IMR-90 (cell line): ENCODE measurements around the gene MYO7B. TPM values are rescaled to one million over a fixed set of nuclear protein-coding genes. Genes with fewer than 3 reads are reported as not detected.

Source experiments
- ATAC-seq: fragments of 200-7000 bp; cut with Tn5 transposase; 2 replicates; pipeline ENCODE4 v1.9.1; 2020; ENCODE audit warnings: low read depth, mild to moderate bottlenecking, moderate library complexity
- BruUV-seq: library from RNA; stranded (reverse); fragments of 400-500 nt; replicated peaks from 2 replicates; lab custom pipeline; 2021; lab: Mats Ljungman, UMichigan
- CTCF ChIA-PET: fragments of 300-600 bp; formaldehyde crosslinking; extraction: SDS; loops from one replicate; lab custom pipeline; 2021; ENCODE audit warnings: antibody characterized with exemption; lab: Yijun Ruan, JAX
- POLR2A ChIA-PET: fragments of 300-600 bp; sonication (Branson Sonifier 250); formaldehyde crosslinking; loops from one replicate; lab custom pipeline; 2022; ENCODE audit warnings: antibody characterized with exemption; ENCODE audit not compliant: unreplicated experiment; lab: Charles Lee
- DNase-seq: peaks from one replicate; pipeline ENCODE4 v3.0.0; 2013
- H2AFZ ChIP-seq: replicated peaks from 2 replicates; pipeline ENCODE3; 2013; ENCODE audit warnings: low read length, mild to moderate bottlenecking; ENCODE audit not compliant: poor library complexity
- H2AK5ac ChIP-seq: 2 replicates; pipeline ENCODE4 v1.6.1; 2013; ENCODE audit warnings: low read depth, low read length, inconsistent platforms
- H2AK9ac ChIP-seq: replicated peaks from 2 replicates; pipeline ENCODE3; 2013; ENCODE audit warnings: mild to moderate bottlenecking, low read depth, low read length, moderate library complexity; ENCODE audit not compliant: poor library complexity
- H2BK120ac ChIP-seq: 2 replicates; pipeline ENCODE4 v1.6.1; 2013; ENCODE audit warnings: low read depth, low read length, inconsistent platforms
- H2BK15ac ChIP-seq: 3 replicates; pipeline ENCODE4 v1.6.1; 2013; ENCODE audit warnings: low read depth, low read length, inconsistent platforms
- H2BK20ac ChIP-seq: 2 replicates; pipeline ENCODE4 v1.6.1; 2013; ENCODE audit warnings: low read depth, mild to moderate bottlenecking, inconsistent platforms, low read length, moderate library complexity
- H2BK5ac ChIP-seq: 2 replicates; pipeline ENCODE4 v1.6.1; 2013; ENCODE audit warnings: mild to moderate bottlenecking, low read depth, low read length, inconsistent platforms; ENCODE audit not compliant: poor library complexity, severe bottlenecking
- H3K14ac ChIP-seq: replicated peaks from 2 replicates; pipeline ENCODE4 v1.6.1; 2013; ENCODE audit warnings: low read depth, low read length, inconsistent platforms
- H3K18ac ChIP-seq: 2 replicates; pipeline ENCODE4 v1.6.1; 2013; ENCODE audit warnings: low read depth, low read length, control low read depth
- H3K23ac ChIP-seq: 2 replicates; pipeline ENCODE4 v1.6.1; 2013; ENCODE audit warnings: low read depth, low read length, inconsistent platforms
- H3K27ac ChIP-seq: 2 replicates; pipeline ENCODE4 v1.5.1; 2013; ENCODE audit warnings: mild to moderate bottlenecking, control low read depth, low read length; ENCODE audit not compliant: insufficient read depth
- H3K27me3 ChIP-seq: 2 replicates; pipeline ENCODE4 v1.6.1; 2013; ENCODE audit warnings: low read length; ENCODE audit not compliant: control insufficient read depth, insufficient read depth
- H3K36me3 ChIP-seq: 2 replicates; pipeline ENCODE4 v1.6.1; 2013; ENCODE audit warnings: low read length, mixed read lengths; ENCODE audit not compliant: control insufficient read depth, insufficient read depth
- H3K4ac ChIP-seq: 2 replicates; pipeline ENCODE4 v1.6.1; 2013; ENCODE audit warnings: low read depth, low read length, inconsistent platforms
- H3K4me1 ChIP-seq: 2 replicates; pipeline ENCODE4 v1.6.1; 2013; ENCODE audit warnings: low read length, mixed read lengths; ENCODE audit not compliant: control insufficient read depth, insufficient read depth
- H3K4me2 ChIP-seq: 2 replicates; pipeline ENCODE4 v1.6.1; 2013; ENCODE audit warnings: low read depth, mild to moderate bottlenecking, control low read depth, low read length, moderate library complexity
- H3K4me3 ChIP-seq: 2 replicates; pipeline ENCODE4 v1.5.1; 2013; ENCODE audit warnings: low read depth, mild to moderate bottlenecking, control low read depth, low read length, moderate library complexity; ENCODE audit not compliant: insufficient read depth
- H3K56ac ChIP-seq: 2 replicates; pipeline ENCODE4 v1.6.1; 2013; ENCODE audit warnings: low read length, inconsistent platforms; ENCODE audit not compliant: insufficient read depth; ENCODE audit errors: extremely low read depth
- H3K79me1 ChIP-seq, 2 experiments: 2 replicates each; pipeline ENCODE4 v1.6.1; 2013; ENCODE audit warnings: low read length in 2 of 2, inconsistent platforms in 1 of 2, low read depth in 1 of 2
- H3K9ac ChIP-seq: 2 replicates; pipeline ENCODE4 v1.6.1; 2013; ENCODE audit warnings: low read depth, low read length, control low read depth
- H3K9me1 ChIP-seq: 2 replicates; pipeline ENCODE4 v1.6.1; 2013; ENCODE audit warnings: low read length, inconsistent platforms; ENCODE audit not compliant: insufficient read depth
- H3K9me3 ChIP-seq: 2 replicates; pipeline ENCODE4 v1.6.1; 2013; ENCODE audit warnings: low read length; ENCODE audit not compliant: control insufficient read depth, insufficient read depth
- H4K20me1 ChIP-seq: 2 replicates; pipeline ENCODE4 v1.6.1; 2013; ENCODE audit warnings: low read length, inconsistent platforms; ENCODE audit not compliant: insufficient read depth
- H4K5ac ChIP-seq: 2 replicates; pipeline ENCODE4 v1.6.1; 2013; ENCODE audit warnings: mild to moderate bottlenecking, low read depth, low read length, control low read depth
- H4K8ac ChIP-seq, 2 experiments: 2 replicates each; pipeline ENCODE4 v1.6.1; 2013; ENCODE audit warnings: low read depth in 2 of 2, low read length in 2 of 2, control low read depth in 1 of 2, inconsistent platforms in 1 of 2
- H4K91ac ChIP-seq: 2 replicates; pipeline ENCODE4 v1.6.1; 2013; ENCODE audit warnings: low read depth, low read length, inconsistent platforms; ENCODE audit not compliant: insufficient read depth
- BHLHE40 ChIP-seq: fragments of 150-350 bp; IDR thresholded peaks from 2 replicates; pipeline ENCODE4 v1.6.1; 2016; ENCODE audit warnings: mild to moderate bottlenecking, low read depth, low read length
- CEBPB ChIP-seq: IDR thresholded peaks from 2 replicates; pipeline ENCODE4 v1.6.1; 2012; ENCODE audit warnings: low read depth, low read length, improper control_type of control experiment
- CHD1 ChIP-seq: IDR thresholded peaks from 2 replicates; pipeline ENCODE4 v1.6.1; 2012; ENCODE audit warnings: low read depth, low read length, improper control_type of control experiment
- FOS ChIP-seq: fragments of 150-350 bp; IDR thresholded peaks from 2 replicates; pipeline ENCODE4 v1.6.1; 2016; ENCODE audit warnings: low read depth, low read length
- MAFK ChIP-seq: IDR thresholded peaks from 2 replicates; pipeline ENCODE4 v1.6.1; 2012; ENCODE audit warnings: low read depth, low read length, improper control_type of control experiment
- MAZ ChIP-seq: IDR thresholded peaks from 2 replicates; pipeline ENCODE4 v1.6.1; 2012; ENCODE audit warnings: low read depth, mild to moderate bottlenecking, low read length, improper control_type of control experiment, moderate library complexity, borderline replicate concordance
- MXI1 ChIP-seq: IDR thresholded peaks from 2 replicates; pipeline ENCODE4 v1.6.1; 2012; ENCODE audit warnings: low read depth, mild to moderate bottlenecking, low read length, moderate library complexity, borderline replicate concordance
- NFE2L2 ChIP-seq: fragments of 150-350 bp; IDR thresholded peaks from 2 replicates; pipeline ENCODE4 v1.6.1; 2016; ENCODE audit warnings: low read depth, mild to moderate bottlenecking, low read length
- POLR2A ChIP-seq: IDR thresholded peaks from 2 replicates; pipeline ENCODE4 v1.6.1; 2012; ENCODE audit warnings: mild to moderate bottlenecking, low read depth, low read length
- RAD21 ChIP-seq: IDR thresholded peaks from 2 replicates; pipeline ENCODE4 v1.6.1; 2012; ENCODE audit warnings: low read length, improper control_type of control experiment
- RCOR1 ChIP-seq: IDR thresholded peaks from 2 replicates; pipeline ENCODE4 v1.6.1; 2012; ENCODE audit warnings: mild to moderate bottlenecking, low read length, improper control_type of control experiment; ENCODE audit not compliant: insufficient replicate concordance
- RFX5 ChIP-seq: IDR thresholded peaks from 2 replicates; pipeline ENCODE4 v1.8.0; 2012; ENCODE audit warnings: low read depth, mild to moderate bottlenecking, low read length, moderate library complexity
- SMC3 ChIP-seq: fragments of 150-350 bp; IDR thresholded peaks from 2 replicates; pipeline ENCODE4 v1.6.1; 2016; ENCODE audit warnings: low read depth, mild to moderate bottlenecking, antibody characterized with exemption, low read length, moderate library complexity
- WGBS, 2 experiments: methylation state at CpG; one replicate each; pipeline versions ENCODE4 v1.1.5 to v1.1.7; 2013; ENCODE audit warnings: missing lambda C conversion rate in 2 of 2; ENCODE audit not compliant: insufficient read length in 1 of 2; ENCODE audit errors: extremely low coverage in 2 of 2; 5-methylcytosine and 5-hydroxymethylcytosine counted together
- dilution Hi-C: fragments of 300-500 bp; cut with HindIII; formaldehyde crosslinking; loops from one replicate; pipeline ENCODE4 v1.14.3; 2018; ENCODE audit warnings: low sequenced_read_pairs; ENCODE audit not compliant: unreplicated experiment
- in situ Hi-C: fragments of 300-500 bp; cut with MboI; formaldehyde crosslinking; loops from 3 replicates; pipeline ENCODE4 v1.14.3; 2019; ENCODE audit warnings: low sequenced_read_pairs, inconsistent platforms, mixed read lengths
- intact Hi-C: fragments of 100-400 bp; cut with micrococcal nuclease; formaldehyde crosslinking; loops from 2 replicates; pipeline ENCODE4 v1.10.0; 2022
- polyA plus RNA-seq, 3 experiments: library from polyadenylated mRNA; depleted of rRNA; stranded (reverse); fragments of >200 nt; gene quantifications; 2 replicates each; pipeline ENCODE4 v1.2.3, GENCODE V29; 2012; ENCODE audit warnings: low replicate concordance in 1 of 3
- total RNA-seq: library from RNA; depleted of rRNA; stranded (reverse); fragments of >200 nt; gene quantifications from 2 replicates; pipeline ENCODE4 v1.2.3, GENCODE V29; 2012
- TF ChIP-seq, protein P1 (sequence below): fragments of 150-350 bp; IDR thresholded peaks from 2 replicates; pipeline ENCODE4 v1.6.1; 2016; ENCODE audit warnings: low read depth, mild to moderate bottlenecking, low read length, moderate library complexity, borderline replicate concordance
- TF ChIP-seq, protein P2 (sequence below): fragments of 150-350 bp; IDR thresholded peaks from 2 replicates; pipeline ENCODE4 v1.6.1; 2017; ENCODE audit warnings: mild to moderate bottlenecking, antibody characterized with exemption, low read length, low read depth
- TF ChIP-seq, protein P3 (sequence below): conservative IDR thresholded peaks from 2 replicates; pipeline ENCODE4 v1.5.1; 2012; ENCODE audit warnings: mild to moderate bottlenecking, low read depth, low read length, improper control_type of control experiment

The MYO7B gene
- total and polyA plus RNA-seq, 2 of the 4 experiments (the other 2 are of a cell fraction) = 0.18 to 0.46 TPM

DNA sequence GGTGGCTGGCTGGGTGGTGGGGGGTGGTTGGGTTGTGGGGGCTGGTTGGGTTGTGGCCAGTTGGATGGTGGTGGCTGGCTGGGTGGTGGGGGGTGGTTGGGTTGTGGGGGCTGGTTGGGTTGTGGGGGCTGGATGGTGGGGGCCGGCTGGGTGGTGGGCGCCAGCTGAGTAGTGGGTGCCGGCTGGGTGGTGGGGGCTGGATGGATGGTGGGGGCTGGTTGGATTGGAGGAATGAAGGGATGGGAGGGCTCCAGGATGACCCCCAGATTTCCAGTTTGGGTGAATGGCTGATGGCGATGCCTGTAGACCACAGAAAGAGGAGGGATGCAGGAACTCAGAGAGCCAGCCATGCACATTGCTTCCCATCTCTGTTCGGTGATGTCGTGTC is 83.7 kb downstream of the MYO7B start:
- Histone ChIP-seq H3K4ac (no peak overlapping the region), H4K5ac (no peak overlapping the region), H4K8ac (no peak overlapping the region), H2AK9ac (no peak overlapping the region), H3K27ac (no peak overlapping the region), H2AFZ (no peak overlapping the region), H2BK5ac (no peak overlapping the region), H3K18ac (no peak overlapping the region), H2BK120ac (no peak overlapping the region), H3K4me3 (no peak overlapping the region), H4K20me1 (no peaks in the 10 kb centered on the region), H4K91ac (no peak overlapping the region), H3K9me1 (peaks cover 6% of the 10 kb centered on the region; the same call in 1 of the 2 replicates), H2BK15ac (no peak overlapping the region), H3K56ac (no peak overlapping the region), H3K9ac (no peak overlapping the region), H3K23ac (no peak overlapping the region), H3K27me3 (peaks cover under 1% of the 10 kb centered on the region; the same call in 1 of the 2 replicates), H3K14ac (no peak overlapping the region), H3K4me1 (peaks cover 5% of the 10 kb centered on the region), H3K4me2 (no peak overlapping the region), H3K36me3 (no peaks in the 10 kb centered on the region), H3K79me1 (no peaks in the 10 kb centered on the region), H2BK20ac (no peak overlapping the region), H2AK5ac (no peak overlapping the region), H3K9me3 (no peaks in the 10 kb centered on the region)
- CTCF ChIA-PET = no interaction called here
- ATAC-seq = no peak
- TF ChIP-seq FOS (no peak), NFE2L2 (no peak), BHLHE40 (no peak), MXI1 (no peak), MAFK (no peak), CEBPB (no peak), RCOR1 (no peak), MAZ (no peak), POLR2A (no peak), RFX5 (no peak), SMC3 (no peak), RAD21 (no peak), CHD1 (no peak)
- TF ChIP-seq, protein P1, sequence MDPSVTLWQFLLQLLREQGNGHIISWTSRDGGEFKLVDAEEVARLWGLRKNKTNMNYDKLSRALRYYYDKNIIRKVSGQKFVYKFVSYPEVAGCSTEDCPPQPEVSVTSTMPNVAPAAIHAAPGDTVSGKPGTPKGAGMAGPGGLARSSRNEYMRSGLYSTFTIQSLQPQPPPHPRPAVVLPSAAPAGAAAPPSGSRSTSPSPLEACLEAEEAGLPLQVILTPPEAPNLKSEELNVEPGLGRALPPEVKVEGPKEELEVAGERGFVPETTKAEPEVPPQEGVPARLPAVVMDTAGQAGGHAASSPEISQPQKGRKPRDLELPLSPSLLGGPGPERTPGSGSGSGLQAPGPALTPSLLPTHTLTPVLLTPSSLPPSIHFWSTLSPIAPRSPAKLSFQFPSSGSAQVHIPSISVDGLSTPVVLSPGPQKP = no peak
- TF ChIP-seq, protein P2, sequence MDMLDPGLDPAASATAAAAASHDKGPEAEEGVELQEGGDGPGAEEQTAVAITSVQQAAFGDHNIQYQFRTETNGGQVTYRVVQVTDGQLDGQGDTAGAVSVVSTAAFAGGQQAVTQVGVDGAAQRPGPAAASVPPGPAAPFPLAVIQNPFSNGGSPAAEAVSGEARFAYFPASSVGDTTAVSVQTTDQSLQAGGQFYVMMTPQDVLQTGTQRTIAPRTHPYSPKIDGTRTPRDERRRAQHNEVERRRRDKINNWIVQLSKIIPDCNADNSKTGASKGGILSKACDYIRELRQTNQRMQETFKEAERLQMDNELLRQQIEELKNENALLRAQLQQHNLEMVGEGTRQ = no peak
- TF ChIP-seq, protein P3, sequence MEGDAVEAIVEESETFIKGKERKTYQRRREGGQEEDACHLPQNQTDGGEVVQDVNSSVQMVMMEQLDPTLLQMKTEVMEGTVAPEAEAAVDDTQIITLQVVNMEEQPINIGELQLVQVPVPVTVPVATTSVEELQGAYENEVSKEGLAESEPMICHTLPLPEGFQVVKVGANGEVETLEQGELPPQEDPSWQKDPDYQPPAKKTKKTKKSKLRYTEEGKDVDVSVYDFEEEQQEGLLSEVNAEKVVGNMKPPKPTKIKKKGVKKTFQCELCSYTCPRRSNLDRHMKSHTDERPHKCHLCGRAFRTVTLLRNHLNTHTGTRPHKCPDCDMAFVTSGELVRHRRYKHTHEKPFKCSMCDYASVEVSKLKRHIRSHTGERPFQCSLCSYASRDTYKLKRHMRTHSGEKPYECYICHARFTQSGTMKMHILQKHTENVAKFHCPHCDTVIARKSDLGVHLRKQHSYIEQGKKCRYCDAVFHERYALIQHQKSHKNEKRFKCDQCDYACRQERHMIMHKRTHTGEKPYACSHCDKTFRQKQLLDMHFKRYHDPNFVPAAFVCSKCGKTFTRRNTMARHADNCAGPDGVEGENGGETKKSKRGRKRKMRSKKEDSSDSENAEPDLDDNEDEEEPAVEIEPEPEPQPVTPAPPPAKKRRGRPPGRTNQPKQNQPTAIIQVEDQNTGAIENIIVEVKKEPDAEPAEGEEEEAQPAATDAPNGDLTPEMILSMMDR = no peak
- WGBS, 2 experiments = 100% methylated on average over 1 of the region's 6 CpGs; no CpG with 5 or more reads in 1 of the 2 experiments
- POLR2A ChIA-PET = no interaction called here
- dilution Hi-C loops = no loop called here
- no TSS peak for BruUV-seq
- DNase-seq = no peak
- intact Hi-C loops = no loop called here
- in situ Hi-C loops = no loop called here
